Astrocyte of the cerebellum (primary cell): ENCODE measurements around the gene EPN3.

Experiments used
- DNase-seq: peaks from one replicate; pipeline ENCODE4 v3.0.0-alpha.2; 2011; ENCODE audit warnings: low read depth
- H3K4me3 ChIP-seq: 2 replicates; pipeline ENCODE4 v1.5.1; 2011; ENCODE audit warnings: mild to moderate bottlenecking, low read depth, low read length, moderate library complexity
- CTCF ChIP-seq: IDR thresholded peaks from 2 replicates; pipeline ENCODE4 v1.5.1; 2012; ENCODE audit warnings: low read length, low read depth, moderate library complexity, mild to moderate bottlenecking; ENCODE audit errors: missing control alignments
- in situ Hi-C: cut with HindIII; loops from 2 replicates; pipeline ENCODE4 v1.10.0; 2017; ENCODE audit warnings: low sequenced_read_pairs

EPN3 gene

GRCh38 chr17:50508573-50509460, 23.7 kb upstream of the EPN3 start:
- peak overlapping the region; percentile 51 for H3K4me3 ChIP-seq
- in situ Hi-C loops: no loop called here
- no peak for TF ChIP-seq CTCF
- no peak for DNase-seq

GRCh38 chr17:50511058-50511457, 21.5 kb upstream of the EPN3 start:
- no peak for DNase-seq
- no peak overlapping the region for H3K4me3 ChIP-seq
- in situ Hi-C loops: no loop called here
- TF ChIP-seq CTCF: no peak

- TF ChIP-seq CTCF: no peak
- DNase-seq: no peak
- no peak overlapping the region for H3K4me3 ChIP-seq
- in situ Hi-C loops: no loop called here
Measured at GRCh38 chr17:50513495-50513894, 19.0 kb upstream of the EPN3 start.

GRCh38 chr17:50514388-50514787, 18.1 kb upstream of the EPN3 start:
- in situ Hi-C loops: no loop called here
- DNase-seq: no peak
- no peak for TF ChIP-seq CTCF
- H3K4me3 ChIP-seq: no peak overlapping the region

- H3K4me3 ChIP-seq: no peak overlapping the region
- no peak for DNase-seq
- TF ChIP-seq CTCF: no peak
- in situ Hi-C loops: no loop called here
Measured at GRCh38 chr17:50514936-50515702, 17.4 kb upstream of the EPN3 start.

GRCh38 chr17:50517011-50517410, 15.5 kb upstream of the EPN3 start:
- in situ Hi-C loops: no loop called here
- no peak for TF ChIP-seq CTCF
- no peak overlapping the region for H3K4me3 ChIP-seq
- DNase-seq: no peak
